GM12878 (cell line): ENCODE results near the gene RCHY1.

Experiments used
- CHD2 ChIP-seq: IDR thresholded peaks from 2 replicates; pipeline ENCODE4 v1.6.1; 2011; ENCODE audit warnings: low read depth, low read length, improper control_type of control experiment, borderline replicate concordance
- EGR1 ChIP-seq, 2 experiments: IDR thresholded peaks; 1 replicate in 1 of 2; 2 replicates in 1 of 2; pipeline ENCODE4 v1.6.1; 2011 to 2012; ENCODE audit warnings: low read depth in 2 of 2, low read length in 2 of 2, borderline replicate concordance in 1 of 2, mild to moderate bottlenecking in 1 of 2, moderate library complexity in 1 of 2
- EZH2 ChIP-seq: IDR thresholded peaks from 2 replicates; pipeline ENCODE4 v1.6.1; 2012; ENCODE audit warnings: low read depth, mild to moderate bottlenecking, control low read depth, inconsistent platforms, low read length, borderline replicate concordance; ENCODE audit not compliant: control insufficient read depth
- MXI1 ChIP-seq: fragments of 150-350 bp; IDR thresholded peaks from 2 replicates; pipeline ENCODE4 v1.6.1; 2011; ENCODE audit warnings: low read depth, mild to moderate bottlenecking, inconsistent platforms, low read length, improper control_type of control experiment
- POLR2A ChIP-seq: IDR thresholded peaks from 2 replicates; pipeline ENCODE4 v1.6.1; 2011; ENCODE audit warnings: low read depth, mild to moderate bottlenecking, low read length
- ZBTB11 ChIP-seq: fragments of 450-650 bp; formaldehyde crosslinking; IDR thresholded peaks from 2 replicates; pipeline ENCODE4 v1.5.0; 2022; ENCODE audit warnings: mild to moderate bottlenecking, missing genetic modification characterization
- TF ChIP-seq, protein P1 (sequence below): IDR thresholded peaks from 2 replicates; pipeline ENCODE4 v1.6.1; 2012; ENCODE audit warnings: mild to moderate bottlenecking, low read depth, low read length
- TF ChIP-seq, protein P2 (sequence below), 3 experiments: IDR thresholded peaks in 2 of 3; conservative IDR thresholded peaks in 1 of 3; 2 replicates each; pipeline ENCODE4 v1.5.1; 2011; ENCODE audit warnings: low read depth in 3 of 3, low read length in 3 of 3, mild to moderate bottlenecking in 3 of 3, control low read depth in 2 of 3, moderate library complexity in 2 of 3, inconsistent platforms in 1 of 3, mixed read lengths in 1 of 3; ENCODE audit not compliant: control insufficient read depth in 2 of 3, insufficient read depth in 1 of 3; ENCODE audit errors: extremely low read depth in 1 of 3

DNA sequence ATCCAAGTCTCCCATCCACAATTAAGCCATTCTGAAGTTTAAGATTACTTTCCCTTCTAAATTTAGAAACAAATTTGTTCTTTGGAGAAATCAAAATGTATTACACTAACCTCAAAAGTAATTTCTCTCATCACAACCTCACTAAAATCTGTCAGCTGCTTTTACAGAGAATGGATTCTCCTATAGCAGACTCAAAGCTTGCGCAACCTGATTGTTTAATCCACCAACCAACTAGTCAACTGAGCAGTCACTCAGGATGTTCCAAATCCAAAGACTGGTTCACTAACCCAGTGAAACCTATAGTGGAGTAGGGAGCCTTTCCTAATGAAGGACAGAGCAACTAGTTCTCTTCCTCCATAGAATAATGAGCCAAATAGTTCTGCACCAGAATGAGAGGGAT, 44.3 kb downstream of the RCHY1 start:
- TF ChIP-seq POLR2A (no peak), MXI1 (no peak), CHD2 (no peak), EGR1 (IDR thresholded peaks at IDR 0.05; ENCODE audit: borderline replicate concordance in 1 of 2, low read depth in 2 of 2, low read length in 2 of 2) (no peak), ZBTB11 (CRISPR knock-in tag) (no peak), EZH2 (no peak)
- TF ChIP-seq, protein P1, sequence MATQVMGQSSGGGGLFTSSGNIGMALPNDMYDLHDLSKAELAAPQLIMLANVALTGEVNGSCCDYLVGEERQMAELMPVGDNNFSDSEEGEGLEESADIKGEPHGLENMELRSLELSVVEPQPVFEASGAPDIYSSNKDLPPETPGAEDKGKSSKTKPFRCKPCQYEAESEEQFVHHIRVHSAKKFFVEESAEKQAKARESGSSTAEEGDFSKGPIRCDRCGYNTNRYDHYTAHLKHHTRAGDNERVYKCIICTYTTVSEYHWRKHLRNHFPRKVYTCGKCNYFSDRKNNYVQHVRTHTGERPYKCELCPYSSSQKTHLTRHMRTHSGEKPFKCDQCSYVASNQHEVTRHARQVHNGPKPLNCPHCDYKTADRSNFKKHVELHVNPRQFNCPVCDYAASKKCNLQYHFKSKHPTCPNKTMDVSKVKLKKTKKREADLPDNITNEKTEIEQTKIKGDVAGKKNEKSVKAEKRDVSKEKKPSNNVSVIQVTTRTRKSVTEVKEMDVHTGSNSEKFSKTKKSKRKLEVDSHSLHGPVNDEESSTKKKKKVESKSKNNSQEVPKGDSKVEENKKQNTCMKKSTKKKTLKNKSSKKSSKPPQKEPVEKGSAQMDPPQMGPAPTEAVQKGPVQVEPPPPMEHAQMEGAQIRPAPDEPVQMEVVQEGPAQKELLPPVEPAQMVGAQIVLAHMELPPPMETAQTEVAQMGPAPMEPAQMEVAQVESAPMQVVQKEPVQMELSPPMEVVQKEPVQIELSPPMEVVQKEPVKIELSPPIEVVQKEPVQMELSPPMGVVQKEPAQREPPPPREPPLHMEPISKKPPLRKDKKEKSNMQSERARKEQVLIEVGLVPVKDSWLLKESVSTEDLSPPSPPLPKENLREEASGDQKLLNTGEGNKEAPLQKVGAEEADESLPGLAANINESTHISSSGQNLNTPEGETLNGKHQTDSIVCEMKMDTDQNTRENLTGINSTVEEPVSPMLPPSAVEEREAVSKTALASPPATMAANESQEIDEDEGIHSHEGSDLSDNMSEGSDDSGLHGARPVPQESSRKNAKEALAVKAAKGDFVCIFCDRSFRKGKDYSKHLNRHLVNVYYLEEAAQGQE: no peak
- TF ChIP-seq, protein P2, sequence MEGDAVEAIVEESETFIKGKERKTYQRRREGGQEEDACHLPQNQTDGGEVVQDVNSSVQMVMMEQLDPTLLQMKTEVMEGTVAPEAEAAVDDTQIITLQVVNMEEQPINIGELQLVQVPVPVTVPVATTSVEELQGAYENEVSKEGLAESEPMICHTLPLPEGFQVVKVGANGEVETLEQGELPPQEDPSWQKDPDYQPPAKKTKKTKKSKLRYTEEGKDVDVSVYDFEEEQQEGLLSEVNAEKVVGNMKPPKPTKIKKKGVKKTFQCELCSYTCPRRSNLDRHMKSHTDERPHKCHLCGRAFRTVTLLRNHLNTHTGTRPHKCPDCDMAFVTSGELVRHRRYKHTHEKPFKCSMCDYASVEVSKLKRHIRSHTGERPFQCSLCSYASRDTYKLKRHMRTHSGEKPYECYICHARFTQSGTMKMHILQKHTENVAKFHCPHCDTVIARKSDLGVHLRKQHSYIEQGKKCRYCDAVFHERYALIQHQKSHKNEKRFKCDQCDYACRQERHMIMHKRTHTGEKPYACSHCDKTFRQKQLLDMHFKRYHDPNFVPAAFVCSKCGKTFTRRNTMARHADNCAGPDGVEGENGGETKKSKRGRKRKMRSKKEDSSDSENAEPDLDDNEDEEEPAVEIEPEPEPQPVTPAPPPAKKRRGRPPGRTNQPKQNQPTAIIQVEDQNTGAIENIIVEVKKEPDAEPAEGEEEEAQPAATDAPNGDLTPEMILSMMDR (IDR thresholded peaks at IDR 0.05 in 2 of 3, conservative IDR thresholded peaks at IDR 0.05 in 1 of 3; ENCODE audit: control insufficient read depth in 2 of 3, extremely low read depth in 1 of 3, insufficient read depth in 1 of 3, low read depth in 3 of 3, low read length in 3 of 3): no peak
